ENCODE data around the gene NPC1L1.
A peak's percentile ranks its signal among the peaks of the same experiment; 100 is the strongest.

NPC1L1 gene

GRCh38 chr7:44466300-44467216 is 74.6 kb downstream of the NPC1L1 start:
- ATAC-seq = peak; percentile 69
- no peaks in the 10 kb centered on the region for H3K27me3 Mint-ChIP-seq
- H3K4me1 Mint-ChIP-seq = peaks cover 66% of the 10 kb centered on the region
- H3K36me3 Mint-ChIP-seq (ENCODE audit: low read depth) = peaks cover 43% of the 10 kb centered on the region
- no peak overlapping the region for H3K4me3 Mint-ChIP-seq
- H3K27ac Mint-ChIP-seq = peak overlapping the region; percentile 67
- DNase-seq = peak; percentile 25
- no peaks in the 10 kb centered on the region for H3K9me3 Mint-ChIP-seq

- peaks cover 75% of the 10 kb centered on the region for H3K4me1 Mint-ChIP-seq
- H3K36me3 Mint-ChIP-seq (ENCODE audit: low read depth) = peaks cover 48% of the 10 kb centered on the region
- no peak overlapping the region for H3K4me3 Mint-ChIP-seq
- ATAC-seq (no peak), DNase-seq (no peak)
- H3K9me3 Mint-ChIP-seq = no peaks in the 10 kb centered on the region
- no peaks in the 10 kb centered on the region for H3K27me3 Mint-ChIP-seq
- no peak overlapping the region for H3K27ac Mint-ChIP-seq
These were observed 75.6 kb downstream of the NPC1L1 start for GRCh38 chr7:44465490-44465889.

GRCh38 chr7:44463169-44463808 is 77.8 kb downstream of the NPC1L1 start:
- no peak overlapping the region for H3K27ac Mint-ChIP-seq
- ATAC-seq = no peak
- no peaks in the 10 kb centered on the region for H3K27me3 Mint-ChIP-seq
- no peaks in the 10 kb centered on the region for H3K9me3 Mint-ChIP-seq
- H3K36me3 Mint-ChIP-seq (ENCODE audit: low read depth) = peaks cover 52% of the 10 kb centered on the region
- no peak for DNase-seq
- H3K4me3 Mint-ChIP-seq = no peak overlapping the region
- H3K4me1 Mint-ChIP-seq = peaks cover 76% of the 10 kb centered on the region

Data from activated naive CD8-positive, alpha-beta T cell treated with anti-CD3 and anti-CD28 coated beads, Interleukin-2, amount 50 U/mL, for 24 hours (primary cell).